KMS-11 (cell line): ENCODE measurements around the gene TSPO.
A peak's percentile ranks its signal among the peaks of the same experiment; 100 is the strongest.
"Not testable (repeated sequence)": the region's sequence is repeated elsewhere in the genome, so short reads cannot be mapped to it uniquely, and the experiment has no call there.

Experiments
- H2AFZ ChIP-seq: fragments of 200-600 bp; sonication (generic); 2 replicates; pipeline ENCODE4 v1.6.1; 2016; ENCODE audit warnings: antibody characterized with exemption, mixed run types, low read depth
- H3K27ac ChIP-seq: fragments of 200-600 bp; sonication (generic); 2 replicates; pipeline ENCODE4 v1.6.1; 2016; ENCODE audit warnings: mild to moderate bottlenecking, mixed run types
- H3K27me3 ChIP-seq: fragments of 200-600 bp; sonication (generic); 2 replicates; pipeline ENCODE4 v1.6.1; 2017; ENCODE audit warnings: mild to moderate bottlenecking, low read depth, mixed run types, moderate library complexity; ENCODE audit not compliant: insufficient read depth
- H3K36me3 ChIP-seq: fragments of 200-600 bp; sonication (generic); 2 replicates; pipeline ENCODE4 v1.6.1; 2017; ENCODE audit warnings: mild to moderate bottlenecking, mixed run types; ENCODE audit not compliant: insufficient read depth
- H3K4me1 ChIP-seq: fragments of 200-600 bp; sonication (generic); 2 replicates; pipeline ENCODE4 v1.6.1; 2016; ENCODE audit warnings: mild to moderate bottlenecking, low read depth, mixed run types; ENCODE audit not compliant: poor library complexity, severe bottlenecking
- H3K4me2 ChIP-seq: fragments of 200-600 bp; sonication (generic); 2 replicates; pipeline ENCODE4 v1.7.0; 2016; ENCODE audit warnings: mild to moderate bottlenecking, mixed run types
- H3K4me3 ChIP-seq: fragments of 200-600 bp; sonication (generic); IDR thresholded peaks from 2 replicates; pipeline ENCODE4 v1.6.1; 2017; ENCODE audit warnings: low read depth, low read length, mixed read lengths; ENCODE audit not compliant: insufficient read depth
- H3K79me2 ChIP-seq: fragments of 200-600 bp; sonication (generic); 2 replicates; pipeline ENCODE4 v1.6.1; 2016; ENCODE audit warnings: low read depth, mixed run types; ENCODE audit not compliant: insufficient read depth
- H3K9ac ChIP-seq: fragments of 200-600 bp; sonication (generic); 2 replicates; pipeline ENCODE4 v1.6.1; 2016; ENCODE audit warnings: mild to moderate bottlenecking, mixed run types
- H4K20me1 ChIP-seq: fragments of 200-600 bp; sonication (generic); 2 replicates; pipeline ENCODE4 v1.6.1; 2016; ENCODE audit warnings: mild to moderate bottlenecking, mixed run types; ENCODE audit not compliant: insufficient read depth
- TF ChIP-seq, protein P1 (sequence below): fragments of 200-600 bp; sonication (generic); conservative IDR thresholded peaks from 2 replicates; pipeline ENCODE4 v1.6.1; 2017; ENCODE audit warnings: low read depth, mild to moderate bottlenecking, antibody characterized with exemption, low read length, moderate library complexity, mixed read lengths

The TSPO gene

DNA sequence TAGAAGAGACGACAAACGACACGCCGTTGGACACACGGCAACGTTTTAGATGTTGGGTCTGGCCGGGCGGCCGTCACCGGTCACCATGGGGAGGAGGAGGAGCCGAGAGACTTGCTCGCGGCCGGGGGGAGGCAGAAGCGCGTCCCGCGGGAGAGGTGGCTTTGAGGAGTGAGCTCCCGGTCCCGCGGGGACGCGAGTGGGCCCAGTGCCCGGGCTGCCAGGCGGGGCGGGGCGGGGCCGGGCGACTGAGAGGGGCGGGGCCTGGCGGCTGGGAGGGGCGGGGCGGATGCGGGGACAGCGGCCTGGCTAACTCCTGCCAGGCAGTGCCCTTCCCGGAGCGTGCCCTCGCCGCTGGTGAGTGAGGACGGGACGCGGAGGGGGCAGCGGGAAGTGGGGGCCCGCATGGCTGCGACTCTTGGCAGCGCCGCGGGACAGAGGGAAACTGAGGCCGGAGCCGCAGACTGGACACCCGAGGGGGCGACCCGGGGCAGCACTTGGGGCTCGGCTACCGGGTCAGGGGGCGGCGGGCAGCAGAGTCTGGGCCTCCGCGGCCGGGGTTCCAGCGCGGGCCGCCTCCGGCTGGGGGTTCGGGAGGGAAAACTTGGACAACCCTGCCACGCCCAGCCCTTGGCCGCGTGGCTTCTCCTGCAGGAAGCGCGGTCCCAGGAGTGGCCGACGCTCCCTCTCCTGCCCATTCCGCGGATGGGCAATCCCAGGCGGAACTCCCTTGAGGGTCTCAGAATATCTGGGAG, at the start of gene TSPO:
TSS of gene TSPO (plus strand) at position 309 of the 752 bp plus-strand sequence. CDS start 7,680 bp downstream, outside the sequence.
- TF ChIP-seq, protein P1, sequence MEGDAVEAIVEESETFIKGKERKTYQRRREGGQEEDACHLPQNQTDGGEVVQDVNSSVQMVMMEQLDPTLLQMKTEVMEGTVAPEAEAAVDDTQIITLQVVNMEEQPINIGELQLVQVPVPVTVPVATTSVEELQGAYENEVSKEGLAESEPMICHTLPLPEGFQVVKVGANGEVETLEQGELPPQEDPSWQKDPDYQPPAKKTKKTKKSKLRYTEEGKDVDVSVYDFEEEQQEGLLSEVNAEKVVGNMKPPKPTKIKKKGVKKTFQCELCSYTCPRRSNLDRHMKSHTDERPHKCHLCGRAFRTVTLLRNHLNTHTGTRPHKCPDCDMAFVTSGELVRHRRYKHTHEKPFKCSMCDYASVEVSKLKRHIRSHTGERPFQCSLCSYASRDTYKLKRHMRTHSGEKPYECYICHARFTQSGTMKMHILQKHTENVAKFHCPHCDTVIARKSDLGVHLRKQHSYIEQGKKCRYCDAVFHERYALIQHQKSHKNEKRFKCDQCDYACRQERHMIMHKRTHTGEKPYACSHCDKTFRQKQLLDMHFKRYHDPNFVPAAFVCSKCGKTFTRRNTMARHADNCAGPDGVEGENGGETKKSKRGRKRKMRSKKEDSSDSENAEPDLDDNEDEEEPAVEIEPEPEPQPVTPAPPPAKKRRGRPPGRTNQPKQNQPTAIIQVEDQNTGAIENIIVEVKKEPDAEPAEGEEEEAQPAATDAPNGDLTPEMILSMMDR, result no peak
- no peaks in the 10 kb centered on the region for H3K36me3 ChIP-seq
- H3K27ac ChIP-seq, result peak within 1 kb of the TSS; percentile 31; the same call in 1 of the 2 replicates
- peaks cover 4% of the 10 kb centered on the region; the same call in 1 of the 2 replicates for H3K79me2 ChIP-seq
- H3K4me3 ChIP-seq, result no peak within 1 kb of the TSS
- peak within 1 kb of the TSS; percentile 73 for H3K4me2 ChIP-seq
- H4K20me1 ChIP-seq, result no peaks in the 10 kb centered on the region
- H3K9ac ChIP-seq, result peak within 1 kb of the TSS; percentile 66
- H2AFZ ChIP-seq, result peak within 1 kb of the TSS; percentile 90
- H3K27me3 ChIP-seq, result no peaks in the 10 kb centered on the region
- H3K4me1 ChIP-seq, result peaks cover 37% of the 10 kb centered on the region

DNA sequence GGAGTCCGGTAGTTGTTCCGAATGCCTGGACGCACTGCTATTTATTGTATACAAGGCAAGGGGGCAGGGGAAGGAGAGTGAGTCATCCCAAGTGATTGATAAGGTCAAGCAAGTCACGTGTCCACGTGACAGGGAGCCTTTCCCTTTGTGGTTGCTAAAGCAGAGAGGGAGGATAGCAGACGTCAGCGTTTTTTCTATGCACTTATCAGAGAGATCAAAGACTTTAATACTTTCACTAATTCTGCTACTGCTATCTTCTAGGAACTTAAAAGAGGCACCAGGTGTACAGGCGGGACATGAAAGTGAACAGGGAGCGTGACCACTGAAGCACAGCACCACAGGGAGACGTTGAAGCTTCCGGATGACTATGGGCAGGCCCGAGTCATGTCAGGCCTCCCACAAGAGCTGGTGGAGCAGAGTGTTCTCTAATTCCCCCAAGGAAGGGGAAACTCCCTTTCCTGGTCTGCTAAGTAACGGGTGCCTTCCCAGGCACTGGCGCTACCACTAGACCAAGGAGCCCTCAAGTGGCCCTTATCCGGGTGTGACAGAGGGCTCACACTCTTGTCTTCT, 47.2 kb upstream of the TSPO start:
- H4K20me1 ChIP-seq, H3K36me3 ChIP-seq, H3K79me2 ChIP-seq, H3K27me3 ChIP-seq, H3K27ac ChIP-seq, H3K9ac ChIP-seq, H3K4me3 ChIP-seq: not testable (repeated sequence)
- H3K4me2 ChIP-seq, result peak overlapping the region; percentile 29; the same call in 1 of the 2 replicates
- peak overlapping the region; percentile 10; the same call in 1 of the 2 replicates for H2AFZ ChIP-seq
- peaks cover 14% of the 10 kb centered on the region for H3K4me1 ChIP-seq

DNA sequence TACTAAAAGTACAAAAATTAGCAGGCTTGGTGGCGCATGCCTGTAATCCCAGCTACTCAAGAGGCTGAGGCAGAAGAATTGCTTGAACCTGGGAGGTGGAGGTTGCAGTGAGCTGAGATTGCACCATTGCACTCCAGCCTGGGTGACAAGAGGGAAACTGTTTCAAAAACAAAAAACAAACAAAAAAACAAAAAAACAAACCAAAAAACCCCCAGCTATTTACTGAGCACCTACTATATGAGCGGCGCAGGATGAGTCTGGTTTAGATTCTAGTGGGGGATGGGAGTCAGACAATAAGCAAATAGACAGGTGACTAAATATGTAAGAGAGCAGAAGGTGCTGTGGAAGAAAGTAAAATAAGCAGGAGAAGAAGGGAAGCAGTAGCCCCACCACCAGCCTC, 46.4 kb upstream of the TSPO start:
- H3K4me1 ChIP-seq, result peaks cover 14% of the 10 kb centered on the region
- not testable (repeated sequence) for H3K9ac ChIP-seq, H3K4me3 ChIP-seq, H3K79me2 ChIP-seq, H4K20me1 ChIP-seq, H3K27me3 ChIP-seq, H2AFZ ChIP-seq, H3K4me2 ChIP-seq, H3K27ac ChIP-seq, H3K36me3 ChIP-seq

DNA sequence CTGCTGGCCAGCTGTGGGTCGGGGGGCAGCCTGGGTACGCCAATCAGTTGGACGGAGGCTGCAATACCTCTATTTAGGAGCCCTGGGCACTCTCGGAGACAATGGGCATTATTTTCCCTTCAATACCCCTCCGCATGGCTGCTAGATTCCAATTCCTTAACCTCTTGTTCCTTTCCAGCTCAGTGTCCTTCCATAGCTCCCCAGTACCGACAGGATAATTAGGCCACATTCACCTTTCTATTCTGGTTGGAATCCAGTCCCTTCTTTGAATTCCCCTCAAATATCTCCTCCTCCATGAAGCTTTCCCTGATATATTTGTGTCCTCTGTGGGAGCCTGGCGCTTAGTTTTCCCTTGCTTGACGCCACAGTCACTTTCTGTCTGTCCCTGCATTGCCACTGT, 45.1 kb upstream of the TSPO start:
- Histone ChIP-seq H3K9ac (no peak overlapping the region), H3K27me3 (no peaks in the 10 kb centered on the region), H3K4me2 (no peak overlapping the region), H3K79me2 (no peaks in the 10 kb centered on the region), H4K20me1 (no peaks in the 10 kb centered on the region), H3K4me1 (peaks cover 14% of the 10 kb centered on the region), H3K36me3 (no peaks in the 10 kb centered on the region), H3K27ac (no peak overlapping the region), H3K4me3 (no peak overlapping the region), H2AFZ (no peak overlapping the region)
- TF ChIP-seq, protein P1, result no peak

DNA sequence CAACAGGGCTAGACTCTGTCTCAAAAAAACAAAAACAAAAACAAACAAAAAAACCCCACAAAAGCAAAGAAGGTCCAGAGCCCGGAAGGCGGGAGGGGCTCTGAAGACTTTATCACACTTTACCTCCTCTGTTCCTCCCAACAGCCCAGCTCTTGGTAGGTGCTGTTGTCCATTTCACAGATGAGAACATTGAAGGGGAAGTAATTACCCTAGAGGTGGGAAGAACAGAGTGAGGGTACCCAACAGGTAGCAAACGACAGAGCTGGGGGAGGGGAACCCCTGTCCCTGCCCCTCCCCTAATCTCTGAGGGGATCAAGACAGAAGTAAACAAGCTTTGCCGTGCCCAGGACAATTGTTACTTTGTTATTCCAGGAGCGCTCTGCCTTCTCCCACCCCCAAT, 41.8 kb upstream of the TSPO start:
- H4K20me1 ChIP-seq, result no peaks in the 10 kb centered on the region
- H3K4me3 ChIP-seq, result no peak overlapping the region
- peaks cover 9% of the 10 kb centered on the region for H3K4me1 ChIP-seq
- H3K27ac ChIP-seq, result no peak overlapping the region
- H3K79me2 ChIP-seq, result no peaks in the 10 kb centered on the region
- peaks cover 5% of the 10 kb centered on the region; the same call in 1 of the 2 replicates for H3K27me3 ChIP-seq
- no peak overlapping the region for H2AFZ ChIP-seq
- H3K4me2 ChIP-seq, result no peak overlapping the region
- no peaks in the 10 kb centered on the region for H3K36me3 ChIP-seq
- TF ChIP-seq, protein P1, result no peak
- H3K9ac ChIP-seq, result no peak overlapping the region
